22Rv1 (cell line): ENCODE results near the gene WASHC4.
"Not testable (repeated sequence)": the region's sequence is repeated elsewhere in the genome, so short reads cannot be mapped to it uniquely, and the experiment has no call there.

ENCODE experiments used
- H3K27ac ChIP-seq: fragments of 450-650 bp; 2 replicates; pipeline ENCODE4 v1.5.1; 2017
- CTCF ChIP-seq: fragments of 450-650 bp; IDR thresholded peaks from 2 replicates; pipeline ENCODE4 v1.5.1; 2017; ENCODE audit warnings: mild to moderate bottlenecking
- ZFX ChIP-seq: fragments of 450-650 bp; IDR thresholded peaks from 2 replicates; pipeline ENCODE4 v1.6.1; 2017; ENCODE audit warnings: antibody characterized with exemption, borderline replicate concordance

WASHC4 gene

GRCh38 chr12:105168006-105168405 lies 60.5 kb downstream of the WASHC4 start:
- TF ChIP-seq CTCF = no peak
- no peak for TF ChIP-seq ZFX
- no peak overlapping the region for H3K27ac ChIP-seq

GRCh38 chr12:105170139-105170538 lies 62.6 kb downstream of the WASHC4 start:
- no peak overlapping the region for H3K27ac ChIP-seq
- TF ChIP-seq ZFX (no peak), CTCF (no peak)

GRCh38 chr12:105171691-105172436 lies 64.3 kb downstream of the WASHC4 start:
- TF ChIP-seq CTCF (no peak), ZFX (no peak)
- no peak overlapping the region for H3K27ac ChIP-seq

- peak overlapping the region; percentile 0; the same call in 1 of the 2 replicates for H3K27ac ChIP-seq
- no peak for TF ChIP-seq CTCF
- TF ChIP-seq ZFX = no peak
Observed at GRCh38 chr12:105175397-105175990, 68.0 kb downstream of the WASHC4 start.

GRCh38 chr12:105177208-105177607 lies 69.7 kb downstream of the WASHC4 start:
- H3K27ac ChIP-seq = no peak overlapping the region; the same call in 1 of the 2 replicates
- no peak for TF ChIP-seq CTCF
- TF ChIP-seq ZFX = no peak

- H3K27ac ChIP-seq = not testable (repeated sequence)
Observed at GRCh38 chr12:105179114-105179513, 71.6 kb downstream of the WASHC4 start.

GRCh38 chr12:105183406-105183805 lies 75.9 kb downstream of the WASHC4 start:
- H3K27ac ChIP-seq = not testable (repeated sequence)

GRCh38 chr12:105183976-105184375 lies 76.4 kb downstream of the WASHC4 start:
- not testable (repeated sequence) for H3K27ac ChIP-seq

GRCh38 chr12:105189293-105189692 lies 81.8 kb downstream of the WASHC4 start:
- H3K27ac ChIP-seq = no peak overlapping the region
- TF ChIP-seq ZFX (no peak), CTCF (no peak)
